ENCODE data around the gene TRMU.

The TRMU gene

GRCh38 chr22:46360097-46360496 lies 24.6 kb downstream of the TRMU start:
- in situ Hi-C loops (cut with HindIII; ENCODE audit: low pct_ligation_motif_present, low sequenced_read_pairs), result no loop called here
- Histone ChIP-seq H3K27ac (no peak overlapping the region), H3K36me3 (replicated peaks) (peaks cover 6% of the 10 kb centered on the region), H3K4me3 (ENCODE audit: low read depth, low read length) (no peak overlapping the region), H3K27me3 (replicated peaks) (no peaks in the 10 kb centered on the region)
- TF ChIP-seq, protein P1, sequence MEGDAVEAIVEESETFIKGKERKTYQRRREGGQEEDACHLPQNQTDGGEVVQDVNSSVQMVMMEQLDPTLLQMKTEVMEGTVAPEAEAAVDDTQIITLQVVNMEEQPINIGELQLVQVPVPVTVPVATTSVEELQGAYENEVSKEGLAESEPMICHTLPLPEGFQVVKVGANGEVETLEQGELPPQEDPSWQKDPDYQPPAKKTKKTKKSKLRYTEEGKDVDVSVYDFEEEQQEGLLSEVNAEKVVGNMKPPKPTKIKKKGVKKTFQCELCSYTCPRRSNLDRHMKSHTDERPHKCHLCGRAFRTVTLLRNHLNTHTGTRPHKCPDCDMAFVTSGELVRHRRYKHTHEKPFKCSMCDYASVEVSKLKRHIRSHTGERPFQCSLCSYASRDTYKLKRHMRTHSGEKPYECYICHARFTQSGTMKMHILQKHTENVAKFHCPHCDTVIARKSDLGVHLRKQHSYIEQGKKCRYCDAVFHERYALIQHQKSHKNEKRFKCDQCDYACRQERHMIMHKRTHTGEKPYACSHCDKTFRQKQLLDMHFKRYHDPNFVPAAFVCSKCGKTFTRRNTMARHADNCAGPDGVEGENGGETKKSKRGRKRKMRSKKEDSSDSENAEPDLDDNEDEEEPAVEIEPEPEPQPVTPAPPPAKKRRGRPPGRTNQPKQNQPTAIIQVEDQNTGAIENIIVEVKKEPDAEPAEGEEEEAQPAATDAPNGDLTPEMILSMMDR (IDR thresholded peaks at IDR 0.05; ENCODE audit: low read depth, low read length, missing control alignments), result no peak
- no peak for DNase-seq

DNA sequence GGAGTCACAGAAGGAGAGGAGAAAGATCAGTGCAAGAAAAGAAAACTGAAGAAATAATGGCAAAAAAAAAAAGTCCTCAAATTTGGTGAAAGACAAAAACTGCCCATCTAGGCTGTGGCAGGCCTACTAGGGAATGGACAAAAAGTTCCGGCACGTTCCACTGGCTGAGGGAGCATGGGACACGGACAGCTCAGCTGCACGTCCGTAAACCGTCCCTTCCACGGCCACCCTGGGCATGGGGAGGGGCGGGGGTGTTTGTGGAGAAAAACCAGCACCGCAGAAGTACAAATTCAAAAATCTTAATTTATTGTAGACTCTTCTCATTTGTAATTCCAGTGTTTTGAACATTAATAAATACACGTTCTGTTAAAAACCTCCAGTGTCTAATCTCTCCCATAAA lies 25.4 kb downstream of the TRMU start:
- Histone ChIP-seq H3K27ac (no peak overlapping the region), H3K27me3 (replicated peaks) (no peaks in the 10 kb centered on the region), H3K4me3 (ENCODE audit: low read depth, low read length) (no peak overlapping the region), H3K36me3 (replicated peaks) (peaks cover under 1% of the 10 kb centered on the region)
- TF ChIP-seq, protein P1 (IDR thresholded peaks at IDR 0.05; ENCODE audit: low read depth, low read length, missing control alignments), result no peak
- no peak for DNase-seq
- in situ Hi-C loops (cut with HindIII; ENCODE audit: low pct_ligation_motif_present, low sequenced_read_pairs), result no loop called here

DNA sequence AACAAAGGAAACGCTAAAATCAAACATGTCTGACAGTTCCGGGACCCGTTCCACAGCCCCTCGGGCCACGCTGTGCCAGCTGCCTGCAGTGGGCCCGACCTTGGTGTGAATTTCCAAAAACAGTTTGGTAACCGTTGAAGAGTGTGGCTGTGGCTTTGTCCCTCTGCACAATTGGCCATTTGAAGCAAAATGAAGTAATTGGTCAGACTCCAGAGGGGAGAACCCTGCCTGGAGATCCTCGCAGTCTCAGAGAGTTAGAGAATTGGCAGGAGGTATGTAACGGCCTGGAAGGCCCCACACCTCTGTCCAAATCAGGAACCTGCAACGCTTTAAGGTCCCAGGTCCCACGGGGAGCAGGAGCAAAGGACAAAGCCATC lies 26.3 kb downstream of the TRMU start:
- Histone ChIP-seq H3K4me3 (ENCODE audit: low read depth, low read length) (no peak overlapping the region), H3K27me3 (replicated peaks) (no peaks in the 10 kb centered on the region), H3K36me3 (replicated peaks) (no peaks in the 10 kb centered on the region), H3K27ac (no peak overlapping the region)
- DNase-seq, result no peak
- TF ChIP-seq, protein P1 (IDR thresholded peaks at IDR 0.05; ENCODE audit: low read depth, low read length, missing control alignments), result no peak
- in situ Hi-C loops (cut with HindIII; ENCODE audit: low pct_ligation_motif_present, low sequenced_read_pairs), result no loop called here

DNA sequence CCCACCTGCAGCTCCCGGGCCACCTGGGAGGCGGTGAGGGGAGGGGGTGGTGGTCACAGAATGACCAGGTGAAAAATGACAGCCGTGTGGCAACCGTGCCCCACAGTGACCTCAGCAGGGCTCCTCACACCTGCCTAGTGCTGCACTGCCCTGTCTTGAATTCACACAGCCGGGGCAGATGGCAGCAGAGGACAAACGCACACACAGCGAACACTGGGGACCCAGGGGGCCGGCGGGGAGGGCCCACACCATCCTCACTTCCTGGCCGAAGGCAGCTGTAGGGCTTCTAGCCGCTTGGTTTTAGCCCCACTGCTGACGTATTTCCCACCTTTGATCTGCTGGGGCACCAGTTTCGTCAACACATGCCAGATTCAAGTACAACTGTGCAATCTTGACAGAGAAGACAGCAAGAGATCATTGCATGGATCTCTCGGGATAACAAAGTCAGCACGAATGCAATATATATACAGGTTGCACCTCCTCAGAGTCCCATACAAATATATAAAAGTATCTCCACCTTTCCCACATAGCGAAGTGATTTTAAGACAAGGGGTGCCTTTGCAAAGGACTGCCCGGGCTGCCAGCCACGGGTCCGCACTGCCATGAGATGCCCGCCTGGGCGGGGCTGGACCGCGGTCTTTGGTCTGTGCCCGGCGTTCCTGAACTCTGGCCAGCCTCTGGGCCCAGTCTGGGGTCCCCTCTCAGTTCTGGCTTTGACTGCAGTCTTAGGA lies 26.9 kb downstream of the TRMU start:
- H3K27ac ChIP-seq, result no peak overlapping the region
- in situ Hi-C loops (cut with HindIII; ENCODE audit: low pct_ligation_motif_present, low sequenced_read_pairs), result no loop called here
- no peak for DNase-seq
- no peak overlapping the region for H3K4me3 ChIP-seq (ENCODE audit: low read depth, low read length)
- TF ChIP-seq, protein P1 (IDR thresholded peaks at IDR 0.05; ENCODE audit: low read depth, low read length, missing control alignments), result no peak
- H3K27me3 ChIP-seq (replicated peaks), result no peaks in the 10 kb centered on the region
- H3K36me3 ChIP-seq (replicated peaks), result no peaks in the 10 kb centered on the region

- H3K4me3 ChIP-seq (ENCODE audit: low read depth, low read length), result no peak overlapping the region
- TF ChIP-seq, protein P1 (IDR thresholded peaks at IDR 0.05; ENCODE audit: low read depth, low read length, missing control alignments), result no peak
- no peak overlapping the region for H3K27ac ChIP-seq
- H3K36me3 ChIP-seq (replicated peaks), result no peaks in the 10 kb centered on the region
- no peaks in the 10 kb centered on the region for H3K27me3 ChIP-seq (replicated peaks)
- no peak for DNase-seq
- in situ Hi-C loops (cut with HindIII; ENCODE audit: low pct_ligation_motif_present, low sequenced_read_pairs), result no loop called here
Measured at GRCh38 chr22:46362934-46363515, 27.5 kb downstream of the TRMU start.

Data from brain microvascular endothelial cell (primary cell).